CD4-positive, alpha-beta T cell treated with Interleukin-15 for 4 hours (primary cell): Measurements from ENCODE around the gene MYCBPAP.

Experiments
- DNase-seq: peaks from one replicate; pipeline ENCODE4 v3.0.0-alpha.2; 2020; ENCODE audit warnings: low spot score

Gene MYCBPAP

DNA sequence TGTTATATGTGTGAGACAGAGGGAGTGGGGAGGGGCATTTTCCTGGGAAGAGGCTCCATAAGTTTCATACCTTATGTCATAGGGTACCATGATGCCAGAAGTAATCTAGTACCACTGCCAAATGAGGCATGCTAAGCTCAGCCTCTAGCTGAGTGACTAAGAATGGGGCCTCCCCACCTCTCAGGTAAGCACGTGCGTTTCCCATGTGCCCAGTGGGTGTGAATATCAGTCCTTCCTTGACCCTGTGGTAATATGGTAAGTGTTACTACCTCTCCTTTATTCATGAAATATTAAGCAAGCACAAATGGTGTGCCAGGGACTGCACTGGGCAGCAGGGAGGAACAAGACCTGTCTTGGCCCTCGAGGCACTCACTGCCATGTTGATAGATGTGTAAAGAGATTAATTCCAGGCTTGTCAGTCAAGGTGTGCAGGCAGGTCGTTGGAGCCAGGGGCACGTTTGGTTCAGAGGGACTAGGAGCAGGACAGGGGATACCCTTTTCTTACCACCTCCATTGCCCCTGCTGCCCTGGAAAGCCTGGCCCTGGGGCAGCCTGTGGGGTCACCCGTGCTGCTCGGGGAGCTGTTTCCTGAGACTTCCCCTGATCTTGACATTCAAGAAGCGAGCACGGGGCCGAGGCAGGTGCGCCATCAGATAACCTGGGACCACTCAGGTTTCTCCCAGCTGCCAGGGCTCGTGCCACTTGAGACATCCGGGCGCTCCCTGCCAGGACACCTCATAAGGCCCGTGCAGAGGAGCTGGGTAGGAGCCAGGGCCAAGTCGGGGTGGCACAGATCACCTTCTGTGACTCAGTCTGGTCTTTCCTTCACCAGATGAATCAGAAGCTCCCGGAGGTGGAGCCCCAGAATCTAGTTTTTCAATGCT, 20.8 kb upstream of the MYCBPAP start:
- no peak for DNase-seq

DNA sequence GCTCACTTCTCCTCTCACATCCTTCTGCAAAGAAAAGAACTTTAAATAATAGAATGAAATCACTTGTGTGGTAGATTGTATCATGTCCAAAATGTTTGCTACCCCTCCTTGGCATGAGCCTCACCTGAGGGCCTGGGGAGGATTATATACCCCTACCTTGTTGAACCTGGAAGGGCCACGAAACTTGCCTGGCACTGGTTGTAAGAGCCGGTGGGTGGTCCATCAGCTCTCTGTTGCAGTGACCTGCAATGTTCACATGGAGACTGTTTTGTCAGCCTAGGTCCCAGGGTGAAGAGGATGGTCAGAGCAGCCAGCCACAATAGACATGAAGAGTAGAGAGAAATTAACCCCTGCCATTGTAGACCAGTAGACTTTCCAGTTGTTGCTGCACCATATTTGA, 19.4 kb upstream of the MYCBPAP start:
- DNase-seq: no peak

DNA sequence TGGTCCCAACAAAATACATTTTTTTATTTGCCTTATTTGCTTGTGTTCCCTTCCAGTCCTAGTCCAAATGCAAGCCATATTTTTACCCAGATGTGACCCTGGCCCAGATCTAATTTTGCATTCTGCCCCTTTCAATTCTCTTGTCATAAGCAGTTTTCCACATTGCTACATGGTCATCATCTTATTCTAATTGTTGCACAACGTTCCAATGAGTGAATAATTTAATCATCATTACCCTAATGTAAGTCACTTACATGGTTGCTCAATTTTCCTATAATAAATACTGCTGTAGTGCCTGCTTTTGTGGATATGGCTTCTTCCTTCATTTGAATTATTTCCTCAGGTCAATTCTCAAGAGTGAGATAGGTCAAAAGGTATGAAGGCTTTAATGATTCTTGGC, 16.7 kb upstream of the MYCBPAP start:
- no peak for DNase-seq

DNA sequence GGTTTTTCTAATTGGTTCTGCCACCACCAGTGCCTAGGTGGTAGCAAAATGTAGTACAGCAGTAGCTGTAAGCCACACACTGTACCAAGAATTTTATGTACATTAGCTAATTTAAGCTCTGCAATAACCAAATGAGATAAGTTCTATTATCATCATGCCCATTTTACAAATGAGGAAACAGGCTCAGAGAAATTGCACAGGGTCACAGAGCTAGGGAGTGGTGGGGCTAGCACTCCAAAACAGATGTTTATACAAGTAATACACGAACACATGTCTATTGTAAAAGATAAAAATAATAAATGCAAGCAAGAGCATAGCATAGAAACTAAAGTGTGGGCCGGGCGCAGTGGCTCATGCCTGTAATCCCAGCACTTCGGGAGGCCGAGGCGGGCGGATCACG, 16.0 kb upstream of the MYCBPAP start:
- DNase-seq: no peak

DNA sequence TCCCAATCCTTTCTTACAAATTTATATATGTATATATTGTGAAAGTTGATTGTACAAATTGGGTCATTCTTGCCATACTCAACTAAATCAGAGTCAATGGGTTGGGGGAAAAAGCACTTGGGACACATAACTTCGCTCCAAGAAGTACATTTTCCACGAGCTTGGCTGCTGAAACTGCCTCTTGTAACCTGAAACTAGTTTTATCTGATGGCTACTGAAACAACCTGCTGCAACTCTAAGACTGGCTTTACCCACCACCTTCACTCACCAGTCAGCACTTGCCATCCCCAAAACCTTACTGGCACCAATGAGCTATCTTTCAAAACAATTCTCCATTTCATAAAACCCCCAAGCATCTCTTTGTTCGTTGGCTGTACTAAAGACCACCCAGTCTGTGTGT, 14.5 kb upstream of the MYCBPAP start:
- DNase-seq: no peak

GRCh38 chr17:50495217-50495823, 12.9 kb upstream of the MYCBPAP start:
- DNase-seq: no peak

GRCh38 chr17:50495918-50496317, 12.3 kb upstream of the MYCBPAP start:
- no peak for DNase-seq

DNA sequence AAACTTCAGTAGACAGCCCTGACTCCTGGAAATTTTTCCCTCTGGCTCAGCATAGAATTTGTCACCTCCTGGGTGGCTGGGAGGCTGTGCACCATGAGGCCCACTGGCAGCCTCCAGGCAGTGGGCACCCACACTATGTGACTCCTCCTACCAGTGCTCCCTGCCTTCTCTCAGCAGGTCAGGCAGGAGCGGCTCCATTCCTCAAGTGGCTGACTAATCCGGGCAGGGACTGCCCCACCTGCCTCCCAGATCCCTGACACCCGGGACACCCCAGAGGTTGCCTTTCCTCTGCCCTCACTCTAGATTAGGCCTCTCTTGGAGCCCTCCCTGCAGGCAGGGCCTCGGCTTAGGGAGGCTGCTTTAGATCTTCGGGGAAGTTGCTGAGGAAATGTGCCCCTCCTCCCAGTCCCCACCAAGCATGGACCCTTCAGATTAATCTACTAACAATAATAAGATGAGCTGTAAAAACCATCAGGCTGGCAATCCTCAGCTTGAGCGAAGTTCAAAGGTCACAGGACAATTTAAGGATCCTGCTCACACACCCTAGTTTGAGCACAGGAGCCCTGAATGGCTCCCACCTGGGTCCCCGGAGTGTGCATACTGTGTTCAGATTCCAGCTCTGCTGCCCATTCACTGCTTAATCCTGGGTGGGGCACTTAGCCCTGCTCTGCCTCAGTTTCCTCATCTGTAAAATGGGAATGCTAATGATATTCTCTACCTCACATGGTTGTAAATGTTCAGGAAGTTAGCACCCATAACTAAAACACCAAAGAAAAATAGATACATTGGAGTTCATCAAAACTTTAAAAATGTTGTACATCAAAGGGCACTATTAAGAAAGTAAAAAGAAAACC, 10.0 kb upstream of the MYCBPAP start:
- DNase-seq: no peak

- DNase-seq: no peak
These were observed 9.0 kb upstream of the MYCBPAP start for GRCh38 chr17:50499270-50499669.

- no peak for DNase-seq
These were observed 8.5 kb upstream of the MYCBPAP start for GRCh38 chr17:50499721-50500120.

DNA sequence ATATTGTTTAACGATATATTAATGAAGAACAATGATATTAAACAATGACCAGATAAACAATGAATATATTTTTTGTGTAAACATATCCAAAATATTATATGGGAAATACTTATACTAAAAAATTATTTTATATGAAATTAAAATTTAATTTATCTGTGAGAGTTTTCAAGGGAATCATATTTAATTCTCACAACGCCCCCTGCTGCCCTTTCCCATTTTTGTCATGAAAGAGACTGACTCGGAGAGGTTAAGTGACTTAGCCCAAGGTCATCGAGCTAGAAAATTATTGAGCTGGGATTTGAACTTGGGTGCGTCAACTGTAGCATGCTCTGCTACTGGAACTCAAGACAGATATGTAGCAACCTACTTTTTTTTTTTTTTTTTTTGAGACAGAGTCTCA, 7.2 kb upstream of the MYCBPAP start:
- peak; percentile 34 for DNase-seq

- no peak for DNase-seq
These were observed 5.8 kb upstream of the MYCBPAP start for GRCh38 chr17:50502301-50502990.

GRCh38 chr17:50505591-50506130, 2.6 kb upstream of the MYCBPAP start:
- DNase-seq: no peak

DNA sequence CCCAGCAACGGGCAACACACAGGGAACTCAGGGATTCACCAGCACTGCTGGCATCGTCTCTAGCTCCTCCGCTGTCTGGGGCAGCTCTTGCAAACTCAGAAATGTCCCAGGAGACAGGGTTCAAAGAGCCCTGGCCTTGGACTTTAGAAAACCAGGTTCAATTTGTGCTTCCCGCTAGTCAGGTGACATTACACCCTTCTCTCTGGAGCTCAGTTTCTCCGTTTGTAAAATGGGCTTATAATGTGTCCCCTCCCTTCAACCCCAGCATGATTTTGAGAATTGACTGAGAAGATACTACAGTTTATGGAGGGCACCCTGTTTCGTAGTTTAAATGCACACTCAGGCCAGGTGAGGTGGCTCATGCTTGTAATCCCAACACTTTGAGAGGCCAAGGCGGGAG, 1.9 kb upstream of the MYCBPAP start:
- no peak for DNase-seq

- no peak for DNase-seq
These were observed 578 bp downstream of the MYCBPAP start for GRCh38 chr17:50508573-50509460.

- DNase-seq: peak; percentile 75
These were observed 2.8 kb downstream of the MYCBPAP start for GRCh38 chr17:50511058-50511457.

DNA sequence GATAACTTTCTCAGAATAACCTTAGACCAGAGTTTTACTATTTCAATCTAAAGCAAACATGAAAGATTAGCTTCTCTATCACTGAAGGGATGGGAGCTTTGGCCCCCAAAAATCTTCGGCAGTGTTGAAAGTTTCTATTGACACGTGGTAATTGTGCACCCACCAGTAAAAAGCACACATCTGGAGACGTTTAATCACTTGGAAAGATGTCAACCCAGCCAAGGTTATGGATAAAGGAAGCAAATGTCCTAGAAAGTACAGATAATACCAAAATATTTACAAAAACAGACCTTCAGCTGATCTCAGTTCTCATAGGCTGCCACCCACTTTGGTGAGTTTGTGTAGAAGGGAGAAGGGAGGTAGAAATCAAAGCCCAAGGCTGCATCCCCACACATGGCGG, 5.3 kb downstream of the MYCBPAP start:
- no peak for DNase-seq

DNA sequence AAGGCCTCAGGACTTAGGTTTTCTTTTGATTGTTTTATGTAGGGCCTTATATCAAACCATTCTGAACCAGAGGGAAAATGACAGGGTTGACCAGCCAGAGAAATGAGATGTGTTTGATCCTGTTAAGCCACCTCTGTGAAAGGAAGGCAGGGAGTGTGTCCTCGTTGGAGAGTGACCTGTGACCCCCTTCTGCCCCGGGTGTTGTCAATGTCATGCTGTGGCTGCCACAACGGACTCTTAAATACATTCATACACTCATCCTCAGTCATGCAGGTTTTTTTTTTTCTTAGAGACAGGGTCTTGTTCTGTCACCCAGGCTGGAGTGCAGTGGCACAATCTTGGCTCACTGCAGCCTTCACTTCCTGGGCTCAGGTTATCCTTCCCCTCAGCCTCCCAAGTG, 6.1 kb downstream of the MYCBPAP start:
- no peak for DNase-seq

DNA sequence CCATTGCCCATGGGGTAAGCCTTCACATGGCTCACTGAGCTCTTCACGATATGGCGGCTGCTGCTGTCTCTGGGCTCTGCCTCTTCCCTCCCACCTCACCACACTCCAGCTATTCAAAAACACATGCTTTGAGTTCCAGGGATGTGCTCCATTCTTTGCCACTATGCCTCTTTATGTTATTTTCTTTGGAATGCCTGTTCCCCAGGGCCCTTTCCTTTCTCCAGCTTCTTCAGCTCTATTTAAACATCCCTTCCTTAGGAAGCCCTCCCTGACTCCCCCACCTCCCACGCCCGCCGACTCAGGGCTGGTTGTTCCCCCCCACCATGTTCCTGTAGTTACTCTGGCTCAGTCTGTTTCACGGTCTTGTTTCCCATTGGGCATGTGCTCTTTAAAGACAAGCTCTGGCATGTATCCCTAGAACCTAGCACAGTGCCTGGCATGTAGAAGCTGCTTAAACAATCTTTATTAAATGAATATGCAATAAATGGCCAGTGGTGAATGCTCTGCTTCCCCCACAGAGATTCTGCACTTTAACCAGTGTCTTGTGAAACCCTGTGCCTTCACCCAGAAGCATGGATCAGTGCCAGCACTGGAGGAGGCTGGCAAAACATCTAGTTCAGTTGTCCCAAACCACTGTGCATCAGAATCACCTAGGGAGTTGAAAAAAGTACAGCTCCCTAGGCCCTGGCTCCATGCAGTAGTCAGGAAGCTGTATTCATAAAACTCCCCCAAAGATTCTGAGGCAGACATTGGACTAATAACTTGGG, 6.9 kb downstream of the MYCBPAP start:
- no peak for DNase-seq

GRCh38 chr17:50517011-50517410, 8.8 kb downstream of the MYCBPAP start:
- DNase-seq: no peak
